Articular chondrocyte of knee joint (primary cell): ENCODE measurements around the gene AP3M1. TPM values are rescaled to one million over a fixed set of nuclear protein-coding genes. Genes with fewer than 3 reads are reported as not detected.

Experiments
- total RNA-seq: library from RNA; depleted of rRNA; stranded (reverse); fragments of >200 nt; gene quantifications from 2 replicates; pipeline ENCODE4 v1.2.3, GENCODE V29; 2012

The AP3M1 gene, protein sequence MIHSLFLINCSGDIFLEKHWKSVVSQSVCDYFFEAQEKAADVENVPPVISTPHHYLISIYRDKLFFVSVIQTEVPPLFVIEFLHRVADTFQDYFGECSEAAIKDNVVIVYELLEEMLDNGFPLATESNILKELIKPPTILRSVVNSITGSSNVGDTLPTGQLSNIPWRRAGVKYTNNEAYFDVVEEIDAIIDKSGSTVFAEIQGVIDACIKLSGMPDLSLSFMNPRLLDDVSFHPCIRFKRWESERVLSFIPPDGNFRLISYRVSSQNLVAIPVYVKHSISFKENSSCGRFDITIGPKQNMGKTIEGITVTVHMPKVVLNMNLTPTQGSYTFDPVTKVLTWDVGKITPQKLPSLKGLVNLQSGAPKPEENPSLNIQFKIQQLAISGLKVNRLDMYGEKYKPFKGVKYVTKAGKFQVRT
- total RNA-seq, result 45.6 and 46.8 TPM in 2 replicates

DNA sequence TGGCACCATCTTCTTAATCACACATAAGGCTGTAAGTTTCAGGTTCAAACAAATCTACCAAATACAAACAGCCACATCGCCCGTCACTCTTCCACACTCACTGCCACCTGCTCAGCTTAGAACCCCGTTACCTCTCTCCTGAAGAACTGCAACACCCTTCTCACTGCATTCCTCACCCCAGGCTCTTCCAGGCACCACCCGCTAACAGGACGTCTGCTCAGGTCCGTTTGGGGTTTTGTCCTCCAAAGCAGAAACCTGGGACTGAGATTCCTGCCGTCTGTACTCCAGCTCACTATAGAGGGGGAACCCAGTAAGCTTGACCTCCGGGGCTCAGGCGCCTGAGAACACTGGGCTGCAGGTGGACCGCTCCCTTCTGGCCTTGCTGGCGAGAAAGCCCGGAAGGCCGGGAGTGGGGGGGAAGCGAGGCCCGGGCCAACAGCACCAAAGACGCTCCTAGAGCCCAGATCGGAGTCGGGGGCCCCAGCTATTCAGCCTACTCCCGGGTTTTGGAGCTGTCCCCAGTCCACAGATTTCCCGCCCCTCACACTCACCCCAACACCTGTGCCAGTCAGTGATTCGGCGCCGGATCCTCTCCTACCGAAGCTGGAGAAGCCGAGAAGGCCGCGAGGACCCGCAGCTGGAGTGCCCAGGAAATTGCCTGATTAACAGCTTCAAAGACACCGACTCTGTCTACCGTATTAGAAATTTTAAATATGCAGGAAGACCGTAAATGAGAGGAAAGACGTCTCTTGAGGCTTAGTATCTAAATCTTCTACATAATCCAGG is at the start of gene AP3M1:
AP3M1 (minus strand) TSS at position 625 of the 786 bp plus-strand sequence. CDS start 12,449 bp downstream, outside the sequence.

DNA sequence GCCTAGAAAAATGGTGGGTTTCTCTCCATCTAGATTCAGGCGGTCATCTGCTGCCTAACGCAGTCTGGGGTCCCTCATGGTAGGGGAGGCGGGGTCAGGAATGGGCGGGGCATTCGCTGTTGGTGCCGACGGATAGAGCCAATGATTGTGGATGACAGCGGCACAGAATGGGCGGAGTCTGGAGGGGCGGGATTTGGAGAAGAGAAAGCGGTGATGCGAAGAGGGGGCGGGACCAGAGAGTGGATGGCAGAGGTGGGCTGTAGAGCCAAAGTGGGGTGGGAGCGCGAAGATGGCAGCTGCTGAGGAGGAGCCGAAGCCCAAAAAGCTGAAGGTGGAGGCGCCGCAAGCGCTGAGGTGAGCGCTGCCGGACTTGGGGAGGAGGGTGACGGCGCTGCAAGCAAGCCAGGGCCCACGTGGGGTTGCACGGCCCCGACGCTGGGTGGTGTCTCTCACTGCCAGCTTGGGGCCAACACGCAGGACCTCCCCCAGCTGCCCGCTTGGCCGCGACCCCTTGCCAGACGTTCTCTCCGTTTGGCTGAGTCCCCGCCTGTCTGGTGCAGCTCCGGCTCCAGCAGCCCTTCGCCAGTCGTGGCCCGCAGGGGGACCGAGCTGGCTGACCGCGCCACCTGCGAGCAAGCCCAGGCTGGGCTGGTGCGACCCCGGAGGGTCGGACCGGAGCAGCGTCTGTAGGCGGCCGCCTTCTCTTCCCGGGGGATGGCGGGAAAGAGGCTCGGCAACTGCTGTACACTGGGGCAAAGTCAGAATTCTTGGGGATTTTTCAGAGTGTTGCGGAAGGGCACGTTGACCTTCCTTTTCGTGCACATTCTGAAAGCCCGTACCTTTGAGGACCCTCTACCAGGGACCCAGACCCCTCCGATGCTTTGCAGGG is 606 bp upstream of the AP3M1 start, which contains the start of gene ADK:
ADK (plus strand) TSS at position 232 of the 889 bp plus-strand sequence; CDS start at position 290, 58 bp downstream.

Other genes with a start within 250 kb of the AP3M1 start
- gene PLAU, start 239.7 kb downstream of the AP3M1 start, total RNA-seq, result 40.5 and 42.2 TPM in 2 replicates
- gene VCL, start 152.7 kb downstream of the AP3M1 start, total RNA-seq, result 179 and 185 TPM in 2 replicates
- gene ADK, start 393 bp upstream of the AP3M1 start, total RNA-seq, result 84.2 and 110 TPM in 2 replicates